Astrocyte (in vitro differentiated cells and primary cell): ENCODE results near the gene CELF2. TPM values are rescaled to one million over a fixed set of nuclear protein-coding genes. Genes with fewer than 3 reads are reported as not detected.

Experiments
- DNase-seq: peaks from one replicate; pipeline ENCODE4 v3.0.0-alpha.2; 2010; ENCODE audit warnings: low read depth
- FAIRE-seq: peaks from 2 replicates; lab custom pipeline; 2011; peaks lifted over from hg19 to GRCh38; lab: Jason Lieb, UNC
- H2AFZ ChIP-seq: 2 replicates; pipeline ENCODE4 v1.6.0; 2012; ENCODE audit warnings: low read depth, low read length, inconsistent platforms
- H3K27ac ChIP-seq: 2 replicates; pipeline ENCODE4 v1.5.1; 2011; ENCODE audit warnings: low read depth, low read length, inconsistent platforms
- H3K27me3 ChIP-seq: 2 replicates; pipeline ENCODE4 v1.6.0; 2011; ENCODE audit warnings: low read length, inconsistent platforms; ENCODE audit not compliant: insufficient read depth
- H3K36me3 ChIP-seq: 2 replicates; pipeline ENCODE4 v1.5.1; 2011; ENCODE audit warnings: low read length, inconsistent platforms; ENCODE audit not compliant: insufficient read depth
- H3K4me1 ChIP-seq: 2 replicates; pipeline ENCODE4 v1.5.1; 2011; ENCODE audit warnings: low read length, inconsistent platforms; ENCODE audit not compliant: insufficient read depth
- H3K4me2 ChIP-seq: 2 replicates; pipeline ENCODE4 v1.6.0; 2012; ENCODE audit warnings: low read length, inconsistent platforms
- H3K4me3 ChIP-seq: 2 replicates; pipeline ENCODE4 v1.5.1; 2011; ENCODE audit warnings: low read depth, mild to moderate bottlenecking, low read length, inconsistent platforms; ENCODE audit not compliant: insufficient read depth
- H3K79me2 ChIP-seq: 2 replicates; pipeline ENCODE4 v1.6.0; 2012; ENCODE audit warnings: mild to moderate bottlenecking, low read length, inconsistent platforms; ENCODE audit not compliant: insufficient read depth
- H3K9ac ChIP-seq: 2 replicates; pipeline ENCODE4 v1.6.0; 2012; ENCODE audit warnings: mild to moderate bottlenecking, low read length, inconsistent platforms
- H3K9me3 ChIP-seq: 2 replicates; pipeline ENCODE4 v1.5.1; 2012; ENCODE audit warnings: low read depth, mild to moderate bottlenecking, low read length, inconsistent platforms; ENCODE audit not compliant: insufficient read depth
- H4K20me1 ChIP-seq: 2 replicates; pipeline ENCODE4 v1.6.0; 2012; ENCODE audit warnings: low read length, inconsistent platforms; ENCODE audit not compliant: insufficient read depth
- H3K27ac Mint-ChIP-seq: one replicate; pipeline ENCODE4 v1.8.0; 2021; ENCODE audit warnings: mild to moderate bottlenecking, mixed read lengths; ENCODE audit not compliant: unreplicated experiment
- H3K27me3 Mint-ChIP-seq: one replicate; pipeline ENCODE4 v1.8.0; 2021; ENCODE audit warnings: low read depth, mixed read lengths; ENCODE audit not compliant: unreplicated experiment
- H3K36me3 Mint-ChIP-seq: one replicate; pipeline ENCODE4 v1.8.0; 2021; ENCODE audit warnings: low read depth, mixed read lengths; ENCODE audit not compliant: unreplicated experiment
- H3K4me1 Mint-ChIP-seq: one replicate; pipeline ENCODE4 v1.8.0; 2021; ENCODE audit warnings: low read depth, mixed read lengths; ENCODE audit not compliant: unreplicated experiment
- H3K4me3 Mint-ChIP-seq: one replicate; pipeline ENCODE4 v1.8.0; 2021; ENCODE audit warnings: mild to moderate bottlenecking, moderate library complexity, mixed read lengths; ENCODE audit not compliant: unreplicated experiment
- H3K9me3 Mint-ChIP-seq: one replicate; pipeline ENCODE4 v1.8.0; 2021; ENCODE audit warnings: mild to moderate bottlenecking, mixed read lengths; ENCODE audit not compliant: unreplicated experiment
- CTCF ChIP-seq: IDR thresholded peaks from 2 replicates; pipeline ENCODE4 v1.5.1; 2011; ENCODE audit warnings: low read depth, mild to moderate bottlenecking, inconsistent platforms, low read length, moderate library complexity; ENCODE audit not compliant: insufficient read depth
- EZH2 ChIP-seq: IDR thresholded peaks from 2 replicates; pipeline ENCODE4 v1.6.1; 2012; ENCODE audit warnings: mild to moderate bottlenecking, low read length, inconsistent platforms; ENCODE audit not compliant: insufficient read depth
- total RNA-seq: library from RNA; stranded (reverse); gene quantifications from 2 replicates; pipeline ENCODE4 v1.2.1, GENCODE V29; 2021

The CELF2 gene
- total RNA-seq, 1 donor from 2014 or later: 76.1 TPM

- H3K9me3 ChIP-seq: no peaks in the 10 kb centered on the region
- Mint-ChIP-seq H3K4me1 (peaks cover 23% of the 10 kb centered on the region), H3K27ac (no peak overlapping the region), H3K4me3 (no peak overlapping the region), H3K9me3 (no peaks in the 10 kb centered on the region), H3K36me3 (no peaks in the 10 kb centered on the region), H3K27me3 (no peaks in the 10 kb centered on the region)
- no peak overlapping the region for H3K4me3 ChIP-seq
- no peaks in the 10 kb centered on the region for H3K36me3 ChIP-seq
- H3K4me2 ChIP-seq: no peak overlapping the region
- peaks cover 14% of the 10 kb centered on the region for H3K4me1 ChIP-seq
- DNase-seq (no peak), FAIRE-seq (no peak)
- H2AFZ ChIP-seq: no peak overlapping the region
- H3K9ac ChIP-seq: no peak overlapping the region
- no peak overlapping the region for H3K27ac ChIP-seq
- H4K20me1 ChIP-seq: no peaks in the 10 kb centered on the region
- no peaks in the 10 kb centered on the region for H3K79me2 ChIP-seq
- H3K27me3 ChIP-seq: peaks cover 9% of the 10 kb centered on the region
- TF ChIP-seq CTCF (no peak), EZH2 (no peak)
These were observed 149.7 kb downstream of the CELF2 start for GRCh38 chr10:11167233-11167966.

- Mint-ChIP-seq H3K27ac (no peak overlapping the region), H3K4me1 (peaks cover 16% of the 10 kb centered on the region), H3K4me3 (no peak overlapping the region), H3K27me3 (no peaks in the 10 kb centered on the region), H3K36me3 (peaks cover under 1% of the 10 kb centered on the region), H3K9me3 (no peaks in the 10 kb centered on the region)
- Histone ChIP-seq H3K9ac (no peak overlapping the region), H3K4me3 (no peak overlapping the region), H3K79me2 (no peaks in the 10 kb centered on the region), H2AFZ (no peak overlapping the region), H3K27me3 (peaks cover 9% of the 10 kb centered on the region), H3K4me2 (no peak overlapping the region), H3K27ac (no peak overlapping the region), H3K36me3 (no peaks in the 10 kb centered on the region), H3K9me3 (no peaks in the 10 kb centered on the region), H4K20me1 (no peaks in the 10 kb centered on the region), H3K4me1 (peaks cover 14% of the 10 kb centered on the region)
- DNase-seq (no peak), FAIRE-seq (no peak)
- TF ChIP-seq EZH2 (no peak), CTCF (no peak)
These were observed 150.9 kb downstream of the CELF2 start for GRCh38 chr10:11168423-11169090.

GRCh38 chr10:11169976-11170375 lies 152.3 kb downstream of the CELF2 start:
- no peak overlapping the region for H2AFZ ChIP-seq
- DNase-seq (no peak), FAIRE-seq (no peak)
- Mint-ChIP-seq H3K27me3 (no peaks in the 10 kb centered on the region), H3K36me3 (peaks cover 2% of the 10 kb centered on the region), H3K27ac (no peak overlapping the region), H3K9me3 (no peaks in the 10 kb centered on the region), H3K4me3 (no peak overlapping the region), H3K4me1 (peaks cover 16% of the 10 kb centered on the region)
- no peaks in the 10 kb centered on the region for H4K20me1 ChIP-seq
- no peaks in the 10 kb centered on the region for H3K79me2 ChIP-seq
- H3K9me3 ChIP-seq: no peaks in the 10 kb centered on the region
- H3K27ac ChIP-seq: no peak overlapping the region
- H3K36me3 ChIP-seq: no peaks in the 10 kb centered on the region
- peaks cover 5% of the 10 kb centered on the region for H3K4me1 ChIP-seq
- H3K9ac ChIP-seq: no peak overlapping the region
- no peak overlapping the region for H3K4me2 ChIP-seq
- H3K4me3 ChIP-seq: no peak overlapping the region
- H3K27me3 ChIP-seq: peaks cover 9% of the 10 kb centered on the region
- TF ChIP-seq EZH2 (no peak), CTCF (no peak)
